KMS-11 (cell line): Measurements from ENCODE around the gene ENOX1.

ENCODE experiments used
- H2AFZ ChIP-seq: fragments of 200-600 bp; sonication (generic); 2 replicates; pipeline ENCODE4 v1.6.1; 2016; ENCODE audit warnings: antibody characterized with exemption, mixed run types, low read depth
- H3K27ac ChIP-seq: fragments of 200-600 bp; sonication (generic); 2 replicates; pipeline ENCODE4 v1.6.1; 2016; ENCODE audit warnings: mild to moderate bottlenecking, mixed run types
- H3K27me3 ChIP-seq: fragments of 200-600 bp; sonication (generic); 2 replicates; pipeline ENCODE4 v1.6.1; 2017; ENCODE audit warnings: mild to moderate bottlenecking, low read depth, mixed run types, moderate library complexity; ENCODE audit not compliant: insufficient read depth
- H3K36me3 ChIP-seq: fragments of 200-600 bp; sonication (generic); 2 replicates; pipeline ENCODE4 v1.6.1; 2017; ENCODE audit warnings: mild to moderate bottlenecking, mixed run types; ENCODE audit not compliant: insufficient read depth
- H3K4me1 ChIP-seq: fragments of 200-600 bp; sonication (generic); 2 replicates; pipeline ENCODE4 v1.6.1; 2016; ENCODE audit warnings: mild to moderate bottlenecking, low read depth, mixed run types; ENCODE audit not compliant: poor library complexity, severe bottlenecking
- H3K4me2 ChIP-seq: fragments of 200-600 bp; sonication (generic); 2 replicates; pipeline ENCODE4 v1.7.0; 2016; ENCODE audit warnings: mild to moderate bottlenecking, mixed run types
- H3K4me3 ChIP-seq: fragments of 200-600 bp; sonication (generic); IDR thresholded peaks from 2 replicates; pipeline ENCODE4 v1.6.1; 2017; ENCODE audit warnings: low read depth, low read length, mixed read lengths; ENCODE audit not compliant: insufficient read depth
- H3K79me2 ChIP-seq: fragments of 200-600 bp; sonication (generic); 2 replicates; pipeline ENCODE4 v1.6.1; 2016; ENCODE audit warnings: low read depth, mixed run types; ENCODE audit not compliant: insufficient read depth
- H3K9ac ChIP-seq: fragments of 200-600 bp; sonication (generic); 2 replicates; pipeline ENCODE4 v1.6.1; 2016; ENCODE audit warnings: mild to moderate bottlenecking, mixed run types
- H4K20me1 ChIP-seq: fragments of 200-600 bp; sonication (generic); 2 replicates; pipeline ENCODE4 v1.6.1; 2016; ENCODE audit warnings: mild to moderate bottlenecking, mixed run types; ENCODE audit not compliant: insufficient read depth
- TF ChIP-seq, protein P1 (sequence below): fragments of 200-600 bp; sonication (generic); conservative IDR thresholded peaks from 2 replicates; pipeline ENCODE4 v1.6.1; 2017; ENCODE audit warnings: low read depth, mild to moderate bottlenecking, antibody characterized with exemption, low read length, moderate library complexity, mixed read lengths

ENOX1 gene

GRCh38 chr13:43324129-43324528, 462.6 kb downstream of the ENOX1 start:
- no peak overlapping the region for H3K4me2 ChIP-seq
- H3K79me2 ChIP-seq: no peaks in the 10 kb centered on the region
- H3K27me3 ChIP-seq: no peaks in the 10 kb centered on the region
- no peaks in the 10 kb centered on the region for H3K36me3 ChIP-seq
- no peak overlapping the region for H3K4me3 ChIP-seq
- H4K20me1 ChIP-seq: no peaks in the 10 kb centered on the region
- TF ChIP-seq, protein P1, sequence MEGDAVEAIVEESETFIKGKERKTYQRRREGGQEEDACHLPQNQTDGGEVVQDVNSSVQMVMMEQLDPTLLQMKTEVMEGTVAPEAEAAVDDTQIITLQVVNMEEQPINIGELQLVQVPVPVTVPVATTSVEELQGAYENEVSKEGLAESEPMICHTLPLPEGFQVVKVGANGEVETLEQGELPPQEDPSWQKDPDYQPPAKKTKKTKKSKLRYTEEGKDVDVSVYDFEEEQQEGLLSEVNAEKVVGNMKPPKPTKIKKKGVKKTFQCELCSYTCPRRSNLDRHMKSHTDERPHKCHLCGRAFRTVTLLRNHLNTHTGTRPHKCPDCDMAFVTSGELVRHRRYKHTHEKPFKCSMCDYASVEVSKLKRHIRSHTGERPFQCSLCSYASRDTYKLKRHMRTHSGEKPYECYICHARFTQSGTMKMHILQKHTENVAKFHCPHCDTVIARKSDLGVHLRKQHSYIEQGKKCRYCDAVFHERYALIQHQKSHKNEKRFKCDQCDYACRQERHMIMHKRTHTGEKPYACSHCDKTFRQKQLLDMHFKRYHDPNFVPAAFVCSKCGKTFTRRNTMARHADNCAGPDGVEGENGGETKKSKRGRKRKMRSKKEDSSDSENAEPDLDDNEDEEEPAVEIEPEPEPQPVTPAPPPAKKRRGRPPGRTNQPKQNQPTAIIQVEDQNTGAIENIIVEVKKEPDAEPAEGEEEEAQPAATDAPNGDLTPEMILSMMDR: no peak
- H3K27ac ChIP-seq: no peak overlapping the region
- H3K9ac ChIP-seq: no peak overlapping the region
- H2AFZ ChIP-seq: no peak overlapping the region
- H3K4me1 ChIP-seq: no peaks in the 10 kb centered on the region

GRCh38 chr13:43319617-43320444, 466.9 kb downstream of the ENOX1 start:
- H2AFZ ChIP-seq: no peak overlapping the region
- no peak overlapping the region for H3K4me2 ChIP-seq
- H3K4me3 ChIP-seq: no peak overlapping the region
- no peaks in the 10 kb centered on the region for H4K20me1 ChIP-seq
- no peaks in the 10 kb centered on the region for H3K27me3 ChIP-seq
- TF ChIP-seq, protein P1: no peak
- H3K9ac ChIP-seq: no peak overlapping the region
- no peaks in the 10 kb centered on the region for H3K79me2 ChIP-seq
- peaks cover 16% of the 10 kb centered on the region for H3K4me1 ChIP-seq
- H3K27ac ChIP-seq: no peak overlapping the region
- H3K36me3 ChIP-seq: no peaks in the 10 kb centered on the region

GRCh38 chr13:43316946-43317353, 469.8 kb downstream of the ENOX1 start:
- no peak overlapping the region for H3K4me3 ChIP-seq
- no peaks in the 10 kb centered on the region for H3K36me3 ChIP-seq
- H3K27me3 ChIP-seq: no peaks in the 10 kb centered on the region
- TF ChIP-seq, protein P1: no peak
- H2AFZ ChIP-seq: peak overlapping the region; percentile 41; the same call in 1 of the 2 replicates
- peaks cover 16% of the 10 kb centered on the region for H3K4me1 ChIP-seq
- H3K27ac ChIP-seq: no peak overlapping the region; the same call in 1 of the 2 replicates
- no peaks in the 10 kb centered on the region for H3K79me2 ChIP-seq
- no peaks in the 10 kb centered on the region for H4K20me1 ChIP-seq
- H3K9ac ChIP-seq: no peak overlapping the region
- H3K4me2 ChIP-seq: peak overlapping the region; percentile 54

DNA sequence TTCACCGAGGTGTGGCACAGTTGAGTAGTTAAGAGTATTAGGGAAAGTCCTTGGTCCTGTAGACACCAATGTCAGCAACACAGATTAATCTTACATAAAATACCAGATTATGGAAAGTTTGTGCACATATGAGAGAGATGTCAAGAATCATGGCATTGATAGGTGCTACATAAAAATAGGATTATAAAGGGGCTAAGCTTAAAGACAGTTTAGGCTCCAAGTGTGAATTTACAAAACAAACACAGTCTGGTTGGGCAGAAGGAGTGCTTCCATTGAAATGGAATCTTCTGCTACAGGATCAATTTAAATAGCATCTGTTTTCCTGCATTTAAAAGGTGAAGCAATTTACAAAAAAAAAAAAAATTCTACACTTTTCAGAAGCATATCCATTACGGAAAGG, 470.5 kb downstream of the ENOX1 start:
- no peak overlapping the region for H3K4me3 ChIP-seq
- no peaks in the 10 kb centered on the region for H3K27me3 ChIP-seq
- peaks cover 16% of the 10 kb centered on the region for H3K4me1 ChIP-seq
- H4K20me1 ChIP-seq: no peaks in the 10 kb centered on the region
- H3K27ac ChIP-seq: no peak overlapping the region
- no peaks in the 10 kb centered on the region for H3K79me2 ChIP-seq
- no peak overlapping the region for H3K9ac ChIP-seq
- no peak overlapping the region for H2AFZ ChIP-seq
- H3K36me3 ChIP-seq: no peaks in the 10 kb centered on the region
- TF ChIP-seq, protein P1: no peak
- H3K4me2 ChIP-seq: no peak overlapping the region; the same call in 1 of the 2 replicates
